ENCODE data around the gene SLC35F3. TPM values are rescaled to one million over a fixed set of nuclear protein-coding genes. Genes with fewer than 3 reads are reported as not detected.

Gene SLC35F3
- total and polyA plus RNA-seq, 3 donors from 2014 or later: 0.43 to 0.87 (median 0.47) TPM

DNA sequence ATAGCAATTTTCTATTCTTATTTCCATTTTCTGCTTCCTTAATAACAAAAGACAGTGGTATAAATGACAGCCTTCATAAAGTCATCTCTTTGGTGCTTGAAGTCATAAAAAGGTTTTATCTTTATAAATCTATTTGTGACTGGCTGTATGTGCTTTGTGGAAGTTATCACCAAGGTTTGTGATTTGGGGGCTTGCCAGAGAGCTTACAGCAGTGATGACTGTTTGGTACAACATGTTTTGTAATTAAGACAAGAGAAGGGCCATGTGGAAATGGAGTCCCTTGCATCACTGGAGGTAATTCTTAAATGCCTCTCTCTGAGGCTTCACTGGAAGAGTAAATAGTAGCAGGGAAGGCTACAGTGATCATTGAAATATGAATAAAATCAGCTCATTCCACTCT, 2.7 kb downstream of the SLC35F3 start:
- intact Hi-C loops (cut with DNase I; ENCODE audit: low total_unique reads): no loop called here
- DNase-seq: no peak
- Histone ChIP-seq H3K36me3 (ENCODE audit: low read depth, missing control alignments) (no peaks in the 10 kb centered on the region), H3K4me3 (no peak overlapping the region), H3K4me1 (no peaks in the 10 kb centered on the region), H3K27ac (no peak overlapping the region), H3K9me3 (no peaks in the 10 kb centered on the region), H3K27me3 (no peaks in the 10 kb centered on the region)
- TF ChIP-seq, protein P1, sequence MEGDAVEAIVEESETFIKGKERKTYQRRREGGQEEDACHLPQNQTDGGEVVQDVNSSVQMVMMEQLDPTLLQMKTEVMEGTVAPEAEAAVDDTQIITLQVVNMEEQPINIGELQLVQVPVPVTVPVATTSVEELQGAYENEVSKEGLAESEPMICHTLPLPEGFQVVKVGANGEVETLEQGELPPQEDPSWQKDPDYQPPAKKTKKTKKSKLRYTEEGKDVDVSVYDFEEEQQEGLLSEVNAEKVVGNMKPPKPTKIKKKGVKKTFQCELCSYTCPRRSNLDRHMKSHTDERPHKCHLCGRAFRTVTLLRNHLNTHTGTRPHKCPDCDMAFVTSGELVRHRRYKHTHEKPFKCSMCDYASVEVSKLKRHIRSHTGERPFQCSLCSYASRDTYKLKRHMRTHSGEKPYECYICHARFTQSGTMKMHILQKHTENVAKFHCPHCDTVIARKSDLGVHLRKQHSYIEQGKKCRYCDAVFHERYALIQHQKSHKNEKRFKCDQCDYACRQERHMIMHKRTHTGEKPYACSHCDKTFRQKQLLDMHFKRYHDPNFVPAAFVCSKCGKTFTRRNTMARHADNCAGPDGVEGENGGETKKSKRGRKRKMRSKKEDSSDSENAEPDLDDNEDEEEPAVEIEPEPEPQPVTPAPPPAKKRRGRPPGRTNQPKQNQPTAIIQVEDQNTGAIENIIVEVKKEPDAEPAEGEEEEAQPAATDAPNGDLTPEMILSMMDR (IDR thresholded peaks at IDR 0.05): no peak
- TF ChIP-seq POLR2A (IDR thresholded peaks at IDR 0.05): no peak

DNA sequence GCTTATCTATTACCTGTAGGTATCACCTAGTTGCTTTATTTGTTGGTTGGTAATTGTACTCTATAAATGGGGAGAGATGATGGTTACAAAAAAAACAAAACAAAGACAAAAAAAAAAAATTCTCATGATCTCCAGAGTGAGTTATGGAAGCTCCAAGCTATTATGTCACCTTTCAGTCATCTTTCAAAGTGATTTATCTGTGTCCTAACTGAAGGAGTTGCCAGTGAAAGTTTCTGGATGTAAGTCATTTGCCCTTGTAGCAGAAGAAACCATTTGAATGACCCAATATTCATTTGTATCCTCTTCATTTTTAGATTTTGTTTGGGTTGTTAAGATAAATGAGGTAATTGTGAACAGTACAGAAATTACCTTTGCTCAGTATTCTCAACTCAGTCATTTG, 3.6 kb downstream of the SLC35F3 start:
- Histone ChIP-seq H3K27me3 (no peaks in the 10 kb centered on the region), H3K4me1 (no peaks in the 10 kb centered on the region), H3K36me3 (ENCODE audit: low read depth, missing control alignments) (no peaks in the 10 kb centered on the region), H3K9me3 (no peaks in the 10 kb centered on the region), H3K4me3 (no peak overlapping the region), H3K27ac (no peak overlapping the region)
- intact Hi-C loops (cut with DNase I; ENCODE audit: low total_unique reads): no loop called here
- no peak for TF ChIP-seq POLR2A (IDR thresholded peaks at IDR 0.05)
- TF ChIP-seq, protein P1 (IDR thresholded peaks at IDR 0.05): no peak
- no peak for DNase-seq

DNA sequence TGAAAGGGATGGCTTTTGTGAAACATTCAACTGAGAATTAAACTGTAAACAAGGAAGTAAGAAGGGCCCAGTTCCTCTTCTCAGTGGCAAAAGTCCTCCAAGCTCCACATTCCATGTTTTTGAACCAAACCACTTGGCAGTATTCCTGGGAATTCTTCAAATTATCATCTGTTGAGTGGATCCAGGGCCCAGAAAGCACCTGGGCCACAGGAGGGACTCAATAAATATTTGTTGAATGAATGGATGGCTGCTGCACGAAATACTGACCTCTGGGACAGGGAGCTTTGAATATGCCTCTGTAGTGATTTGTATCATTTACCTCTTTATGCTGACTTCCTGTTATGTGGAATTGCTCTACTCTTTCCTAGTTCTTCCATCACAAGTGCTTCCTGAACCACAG, 4.7 kb downstream of the SLC35F3 start:
- no peaks in the 10 kb centered on the region for H3K27me3 ChIP-seq
- H3K27ac ChIP-seq: no peak overlapping the region
- H3K9me3 ChIP-seq: no peaks in the 10 kb centered on the region
- H3K4me1 ChIP-seq: no peaks in the 10 kb centered on the region
- H3K36me3 ChIP-seq (ENCODE audit: low read depth, missing control alignments): no peaks in the 10 kb centered on the region
- 50 to 79% methylated on average over 1 of the region's 1 CpG for WGBS, 2 donors
- H3K4me3 ChIP-seq: no peak overlapping the region
- intact Hi-C loops (cut with DNase I; ENCODE audit: low total_unique reads): no loop called here
- TF ChIP-seq, protein P1 (IDR thresholded peaks at IDR 0.05): no peak
- TF ChIP-seq POLR2A (IDR thresholded peaks at IDR 0.05): no peak
- DNase-seq: no peak

DNA sequence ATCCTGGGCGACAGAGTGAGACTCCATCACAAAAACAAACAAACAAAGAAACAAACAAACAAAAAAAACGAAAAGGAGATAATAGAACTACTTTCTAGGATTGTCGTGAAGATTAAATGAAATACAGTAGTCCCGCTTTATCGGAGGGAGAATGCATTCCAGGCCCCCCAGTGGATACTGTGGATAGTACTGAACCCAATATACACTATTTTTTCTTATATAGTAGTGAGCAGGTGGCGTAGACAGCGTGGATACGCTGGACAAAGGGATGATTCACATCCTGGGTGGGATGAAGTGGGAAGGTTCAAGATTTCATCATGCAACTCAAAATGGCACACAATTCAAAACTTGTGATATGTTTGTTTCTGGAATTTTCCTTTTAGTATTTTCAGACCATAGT, 8.0 kb downstream of the SLC35F3 start:
- Histone ChIP-seq H3K27ac (no peak overlapping the region), H3K4me3 (no peak overlapping the region), H3K9me3 (no peaks in the 10 kb centered on the region), H3K4me1 (no peaks in the 10 kb centered on the region), H3K27me3 (no peaks in the 10 kb centered on the region), H3K36me3 (ENCODE audit: low read depth, missing control alignments) (no peaks in the 10 kb centered on the region)
- TF ChIP-seq, protein P1 (IDR thresholded peaks at IDR 0.05): no peak
- no peak for TF ChIP-seq POLR2A (IDR thresholded peaks at IDR 0.05)
- WGBS, 2 donors: 92% methylated on average over 8 of the region's 8 CpGs
- intact Hi-C loops (cut with DNase I; ENCODE audit: low total_unique reads): no loop called here
- no peak for DNase-seq

DNA sequence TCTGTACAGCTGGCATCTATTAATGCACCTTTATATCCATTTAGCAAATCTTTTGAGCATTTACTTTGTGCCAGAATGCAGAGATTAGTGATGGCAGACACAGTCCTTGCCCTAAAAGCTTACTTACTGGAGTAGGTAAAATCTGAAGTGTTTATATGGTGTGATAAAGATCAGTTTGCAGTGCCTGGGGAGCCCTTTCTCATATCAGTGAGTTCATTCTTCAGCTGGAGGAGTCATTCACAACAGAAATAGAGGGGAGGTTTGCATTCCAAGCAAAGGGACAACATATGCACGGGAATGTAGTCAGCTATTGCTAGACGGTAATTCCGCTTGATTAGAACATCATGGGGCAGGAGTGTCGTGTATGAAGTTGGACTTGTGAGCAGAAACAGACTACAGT, 8.4 kb downstream of the SLC35F3 start:
- Histone ChIP-seq H3K27me3 (no peaks in the 10 kb centered on the region), H3K4me3 (no peak overlapping the region), H3K27ac (no peak overlapping the region), H3K36me3 (ENCODE audit: low read depth, missing control alignments) (no peaks in the 10 kb centered on the region), H3K9me3 (no peaks in the 10 kb centered on the region), H3K4me1 (no peaks in the 10 kb centered on the region)
- TF ChIP-seq, protein P1 (IDR thresholded peaks at IDR 0.05): no peak
- no peak for TF ChIP-seq POLR2A (IDR thresholded peaks at IDR 0.05)
- intact Hi-C loops (cut with DNase I; ENCODE audit: low total_unique reads): no loop called here
- no peak for DNase-seq
- 59 to 67% methylated on average over 4 of the region's 4 CpGs for WGBS, 2 donors
